NCI-H2029 (cell line): ENCODE data around the gene C16orf54.
"Not testable (repeated sequence)": the region's sequence is repeated elsewhere in the genome, so short reads cannot be mapped to it uniquely, and the experiment has no call there.

Experiments
- DNase-seq: peaks from one replicate; lab custom pipeline; 2025; lab: John Stamatoyannopoulos, UW

C16orf54 gene

GRCh38 chr16:29740630-29741015 is 5.2 kb downstream of the C16orf54 start:
- DNase-seq: not testable (repeated sequence)

- DNase-seq: not testable (repeated sequence)
Measured at GRCh38 chr16:29739927-29740629, 5.7 kb downstream of the C16orf54 start.

- DNase-seq: no peak
Measured at GRCh38 chr16:29738514-29738913, 7.3 kb downstream of the C16orf54 start.

- DNase-seq: no peak
Measured at GRCh38 chr16:29737713-29738112, 8.1 kb downstream of the C16orf54 start.

- DNase-seq: no peak
Measured at GRCh38 chr16:29736764-29737163, 9.0 kb downstream of the C16orf54 start.

GRCh38 chr16:29736112-29736511 is 9.7 kb downstream of the C16orf54 start:
- DNase-seq: no peak

GRCh38 chr16:29734786-29735185 is 11.0 kb downstream of the C16orf54 start:
- DNase-seq: no peak

- not testable (repeated sequence) for DNase-seq
Measured at GRCh38 chr16:29731768-29732601, 13.8 kb downstream of the C16orf54 start.

- no peak for DNase-seq
Measured at GRCh38 chr16:29730649-29731048, 15.1 kb downstream of the C16orf54 start.

GRCh38 chr16:29729116-29729521 is 16.7 kb downstream of the C16orf54 start:
- no peak for DNase-seq

- DNase-seq: no peak
Measured at GRCh38 chr16:29727452-29727851, 18.3 kb downstream of the C16orf54 start.

- DNase-seq: no peak
Measured at GRCh38 chr16:29726845-29727377, 18.9 kb downstream of the C16orf54 start.

GRCh38 chr16:29721167-29721879 is 24.5 kb downstream of the C16orf54 start:
- peak; percentile 53 for DNase-seq

- no peak for DNase-seq
Measured at GRCh38 chr16:29720703-29721102, 25.1 kb downstream of the C16orf54 start.

GRCh38 chr16:29719063-29719462 is 26.7 kb downstream of the C16orf54 start:
- no peak for DNase-seq

- no peak for DNase-seq
Measured at GRCh38 chr16:29717113-29717512, 28.7 kb downstream of the C16orf54 start.

GRCh38 chr16:29714972-29715371 is 30.8 kb downstream of the C16orf54 start:
- DNase-seq: no peak

GRCh38 chr16:29714396-29714795 is 31.4 kb downstream of the C16orf54 start:
- DNase-seq: no peak

- DNase-seq: no peak
Measured at GRCh38 chr16:29712809-29713208, 33.0 kb downstream of the C16orf54 start.

- peak; percentile 19 for DNase-seq
Measured at GRCh38 chr16:29710227-29711219, 35.3 kb downstream of the C16orf54 start.

- not testable (repeated sequence) for DNase-seq
Measured at GRCh38 chr16:29709657-29710056, 36.1 kb downstream of the C16orf54 start.
